Keratinocyte (primary cell): Measurements from ENCODE around the gene SEC24B.

ENCODE experiments used
- EZH2 ChIP-seq: IDR thresholded peaks from one replicate; pipeline ENCODE4 v1.6.1; 2012; ENCODE audit warnings: inconsistent platforms, mild to moderate bottlenecking, low read length, moderate library complexity
- TF ChIP-seq, protein P1 (sequence below), 3 experiments: IDR thresholded peaks in 1 of 3; conservative IDR thresholded peaks in 1 of 3; optimal IDR thresholded peaks in 1 of 3; 2 replicates in 2 of 3; 3 replicates in 1 of 3; pipeline versions ENCODE3 to v1.5.1; 2011; ENCODE audit warnings: low read length in 3 of 3, mild to moderate bottlenecking in 3 of 3, moderate library complexity in 2 of 3, control low read depth in 1 of 3, inconsistent platforms in 1 of 3; ENCODE audit not compliant: insufficient read depth in 2 of 3; ENCODE audit errors: extremely low read depth in 1 of 3

DNA sequence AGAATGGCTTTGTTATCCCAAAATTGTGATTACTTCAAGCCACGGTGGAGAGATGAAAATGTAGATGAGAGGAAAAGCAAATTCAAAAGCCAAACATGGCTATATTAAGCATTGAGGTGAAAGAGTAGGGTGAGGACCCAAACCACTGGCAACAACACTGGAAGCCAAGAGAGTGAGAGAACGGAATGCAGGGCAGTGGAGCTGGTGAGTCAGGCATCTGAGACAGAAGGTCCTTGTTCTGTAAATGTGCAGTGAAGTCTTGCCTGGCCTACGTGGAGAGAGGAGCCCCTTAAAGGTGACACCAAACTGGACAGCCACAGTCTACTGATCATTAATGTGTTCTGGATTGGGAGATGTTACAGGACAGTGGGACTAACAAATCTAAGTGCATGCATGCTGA, 22.8 kb upstream of the SEC24B start:
- TF ChIP-seq, protein P1, sequence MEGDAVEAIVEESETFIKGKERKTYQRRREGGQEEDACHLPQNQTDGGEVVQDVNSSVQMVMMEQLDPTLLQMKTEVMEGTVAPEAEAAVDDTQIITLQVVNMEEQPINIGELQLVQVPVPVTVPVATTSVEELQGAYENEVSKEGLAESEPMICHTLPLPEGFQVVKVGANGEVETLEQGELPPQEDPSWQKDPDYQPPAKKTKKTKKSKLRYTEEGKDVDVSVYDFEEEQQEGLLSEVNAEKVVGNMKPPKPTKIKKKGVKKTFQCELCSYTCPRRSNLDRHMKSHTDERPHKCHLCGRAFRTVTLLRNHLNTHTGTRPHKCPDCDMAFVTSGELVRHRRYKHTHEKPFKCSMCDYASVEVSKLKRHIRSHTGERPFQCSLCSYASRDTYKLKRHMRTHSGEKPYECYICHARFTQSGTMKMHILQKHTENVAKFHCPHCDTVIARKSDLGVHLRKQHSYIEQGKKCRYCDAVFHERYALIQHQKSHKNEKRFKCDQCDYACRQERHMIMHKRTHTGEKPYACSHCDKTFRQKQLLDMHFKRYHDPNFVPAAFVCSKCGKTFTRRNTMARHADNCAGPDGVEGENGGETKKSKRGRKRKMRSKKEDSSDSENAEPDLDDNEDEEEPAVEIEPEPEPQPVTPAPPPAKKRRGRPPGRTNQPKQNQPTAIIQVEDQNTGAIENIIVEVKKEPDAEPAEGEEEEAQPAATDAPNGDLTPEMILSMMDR (optimal IDR thresholded peaks at IDR 0.05 in 1 of 3, IDR thresholded peaks at IDR 0.05 in 1 of 3, conservative IDR thresholded peaks at IDR 0.05 in 1 of 3; ENCODE audit: extremely low read depth in 1 of 3, insufficient read depth in 2 of 3, low read length in 3 of 3): no peak
- no peak for TF ChIP-seq EZH2
